GM21786 (cell line): ENCODE results near the gene NR2F1-AS1.
"Not testable (repeated sequence)": the region's sequence is repeated elsewhere in the genome, so short reads cannot be mapped to it uniquely, and the experiment has no call there.

Source experiments
- ATAC-seq: cut with Tn5 transposase; IDR thresholded peaks from one replicate; pipeline ENCODE4 v1.9.1; 2021; ENCODE audit not compliant: unreplicated experiment

The NR2F1-AS1 gene

GRCh38 chr5:93519740-93520139 is 61.3 kb downstream of the NR2F1-AS1 start:
- ATAC-seq: no peak

DNA sequence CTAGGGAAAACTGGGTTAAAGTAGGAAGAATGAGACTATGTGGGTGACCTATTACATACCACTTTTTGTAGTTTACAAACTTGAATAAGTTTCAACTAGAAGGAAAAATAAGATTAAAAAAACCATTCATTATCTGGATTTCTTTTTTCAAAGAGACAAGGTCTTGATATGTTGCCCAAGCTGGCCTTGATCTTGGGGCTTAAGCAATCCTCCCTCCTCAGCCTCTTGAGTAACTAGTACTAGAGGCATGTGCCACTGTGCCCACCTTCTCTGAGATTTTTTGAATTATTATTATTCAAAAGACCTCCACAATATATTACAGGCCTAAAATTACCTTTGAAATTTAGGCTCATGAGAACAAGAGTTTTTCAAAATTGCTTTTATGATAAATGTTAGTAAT is 63.2 kb downstream of the NR2F1-AS1 start:
- no peak for ATAC-seq

GRCh38 chr5:93513298-93513697 is 67.7 kb downstream of the NR2F1-AS1 start:
- ATAC-seq: no peak

GRCh38 chr5:93512799-93513198 is 68.2 kb downstream of the NR2F1-AS1 start:
- no peak for ATAC-seq

GRCh38 chr5:93511445-93511844 is 69.6 kb downstream of the NR2F1-AS1 start:
- ATAC-seq: no peak

- ATAC-seq: no peak
Measured at GRCh38 chr5:93510626-93511380, 70.2 kb downstream of the NR2F1-AS1 start.

- not testable (repeated sequence) for ATAC-seq
Measured at GRCh38 chr5:93505553-93505952, 75.5 kb downstream of the NR2F1-AS1 start.

DNA sequence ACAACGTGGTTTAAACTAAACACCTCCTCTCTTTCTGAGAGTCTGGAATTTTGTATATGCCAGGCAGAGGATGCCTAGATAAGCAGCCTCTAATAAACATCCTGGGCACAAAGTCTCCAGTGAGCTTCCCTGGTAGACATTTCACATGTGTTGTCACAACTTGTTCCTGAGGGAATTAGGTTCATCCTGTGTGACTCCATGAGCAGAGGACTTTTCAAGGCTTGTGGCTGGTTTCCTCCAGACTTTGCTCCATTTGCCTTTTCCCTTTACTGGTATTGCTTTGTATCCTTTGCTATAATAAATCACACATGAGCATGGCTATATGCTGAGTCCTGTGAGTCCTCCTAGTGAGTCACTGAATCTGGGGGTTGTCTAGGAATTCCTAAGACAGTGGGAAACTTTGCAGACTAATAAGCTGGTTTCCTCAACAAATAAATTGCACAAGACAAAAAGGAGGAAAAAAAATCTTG is 77.4 kb downstream of the NR2F1-AS1 start:
- no peak for ATAC-seq

DNA sequence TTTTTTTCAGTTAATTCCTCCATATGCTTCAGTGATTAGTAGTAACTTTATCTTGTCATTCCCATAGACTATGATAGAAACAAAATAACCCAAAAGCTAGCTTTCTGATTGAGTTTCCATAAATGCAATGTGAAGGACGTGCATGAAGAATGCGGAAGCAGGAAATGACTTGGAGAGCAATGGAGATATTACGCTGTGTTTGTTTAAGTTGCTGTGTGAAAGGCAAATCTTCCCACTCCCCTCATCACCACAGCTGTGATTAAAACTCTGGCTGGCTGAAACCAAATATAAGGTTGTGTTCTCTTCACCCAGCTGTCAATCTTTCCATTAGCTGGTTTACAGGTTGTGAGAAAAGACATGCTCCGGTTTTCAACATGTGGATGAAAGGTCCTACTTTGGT is 83.9 kb downstream of the NR2F1-AS1 start:
- no peak for ATAC-seq

- no peak for ATAC-seq
Measured at GRCh38 chr5:93479982-93480509, 101.0 kb downstream of the NR2F1-AS1 start.

DNA sequence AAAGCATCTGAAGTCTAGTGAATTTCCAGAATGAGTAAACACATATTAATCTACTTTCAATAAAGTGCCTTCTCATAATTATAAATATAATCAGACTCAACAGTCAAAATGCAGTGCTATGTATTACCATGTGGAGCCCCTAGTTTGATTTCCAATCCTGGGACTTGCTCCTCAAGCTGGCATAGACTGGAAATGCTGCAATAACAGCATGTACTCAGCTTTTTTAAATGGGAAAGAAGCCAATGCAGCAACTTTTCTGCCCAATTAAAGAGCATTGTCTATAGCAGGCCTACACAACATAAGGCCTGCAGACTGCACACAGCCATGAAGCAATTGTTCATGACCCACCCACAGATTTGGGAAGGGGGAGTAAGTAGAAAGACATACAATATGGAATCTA is 103.2 kb downstream of the NR2F1-AS1 start:
- ATAC-seq: no peak

DNA sequence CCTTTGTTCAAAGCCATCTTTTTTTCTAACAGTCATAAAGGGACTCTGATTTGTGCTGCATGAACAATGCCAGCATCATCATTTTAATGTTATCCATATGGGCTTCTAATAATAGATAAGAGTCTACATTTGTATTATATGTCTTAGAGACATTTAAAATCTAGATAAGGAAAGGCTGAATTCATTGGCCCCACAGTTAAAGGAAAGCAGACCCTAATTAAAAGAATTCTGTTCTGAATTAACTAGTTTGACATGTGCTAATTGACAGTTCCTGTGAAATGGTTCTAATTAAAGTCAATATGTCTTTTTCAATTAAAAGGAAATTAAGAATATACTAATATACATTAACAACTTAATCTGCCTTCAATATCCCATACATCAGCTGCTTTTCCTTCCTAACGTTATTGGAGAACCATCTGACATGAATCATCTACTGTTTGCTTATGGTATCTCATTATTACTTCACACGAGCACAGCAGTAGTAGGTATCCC is 104.7 kb downstream of the NR2F1-AS1 start:
- ATAC-seq: no peak

GRCh38 chr5:93462916-93463315 is 118.1 kb downstream of the NR2F1-AS1 start:
- ATAC-seq: no peak

DNA sequence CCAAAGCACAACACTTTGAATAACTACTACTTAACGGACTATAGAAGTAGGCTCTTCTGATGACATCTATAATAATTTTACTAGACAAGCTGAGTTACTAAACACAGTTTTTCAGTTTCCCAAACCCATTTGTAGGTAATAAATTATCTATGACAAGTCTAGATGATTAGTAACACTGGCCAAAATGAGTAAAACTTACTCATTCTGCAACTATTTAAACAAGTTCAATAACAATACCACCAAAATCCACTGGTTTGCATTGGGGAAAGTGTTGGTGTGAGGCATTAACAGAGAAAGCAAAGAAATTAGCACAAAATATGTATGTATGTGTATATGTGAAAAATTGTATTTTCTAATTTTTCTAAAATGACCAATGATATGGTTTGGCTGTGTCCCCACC is 119.3 kb downstream of the NR2F1-AS1 start:
- no peak for ATAC-seq

DNA sequence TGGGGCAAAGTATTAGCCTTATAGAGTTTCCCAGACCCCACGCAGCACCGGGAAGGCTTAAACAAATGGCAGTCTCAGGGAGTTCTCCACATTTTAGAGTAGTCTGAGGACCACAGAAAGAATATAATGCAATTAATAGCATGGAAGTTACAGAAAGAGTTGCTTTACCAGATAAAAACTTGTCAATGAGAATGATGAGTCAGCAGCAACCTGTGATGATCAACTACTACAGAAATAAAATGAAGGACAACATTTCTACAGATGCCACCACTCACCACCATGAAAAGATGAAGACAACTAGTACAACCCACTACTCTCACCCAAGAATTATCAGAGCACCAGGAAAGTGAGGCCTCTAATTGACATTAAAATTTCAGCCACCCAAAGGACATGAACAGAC is 120.7 kb downstream of the NR2F1-AS1 start:
- ATAC-seq: no peak

GRCh38 chr5:93456796-93457195 is 124.2 kb downstream of the NR2F1-AS1 start:
- ATAC-seq: not testable (repeated sequence)

- ATAC-seq: no peak
Measured at GRCh38 chr5:93454896-93455295, 126.1 kb downstream of the NR2F1-AS1 start.

DNA sequence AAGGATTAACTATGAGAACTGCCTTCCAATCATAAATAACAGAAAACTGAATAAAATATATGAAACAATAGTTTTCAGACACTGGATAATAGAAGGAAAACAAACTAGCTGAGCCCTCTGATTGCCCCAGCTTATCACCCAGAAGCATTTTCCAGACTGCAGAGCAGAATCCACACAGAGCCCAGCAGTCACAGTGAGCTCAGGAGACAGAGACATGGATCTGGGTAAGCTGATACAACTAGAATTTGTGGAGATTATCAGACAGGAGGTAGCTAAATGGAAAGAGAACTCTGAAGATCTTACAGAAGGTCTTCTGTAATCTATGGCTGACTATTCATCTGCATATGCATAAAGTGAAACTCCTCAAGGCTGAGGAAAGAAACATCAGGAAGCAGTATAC is 128.8 kb downstream of the NR2F1-AS1 start:
- ATAC-seq: no peak

GRCh38 chr5:93438124-93438523 is 142.9 kb downstream of the NR2F1-AS1 start:
- ATAC-seq: no peak

- no peak for ATAC-seq
Measured at GRCh38 chr5:93436083-93436482, 144.9 kb downstream of the NR2F1-AS1 start.

- no peak for ATAC-seq
Measured at GRCh38 chr5:93433422-93433821, 147.6 kb downstream of the NR2F1-AS1 start.

DNA sequence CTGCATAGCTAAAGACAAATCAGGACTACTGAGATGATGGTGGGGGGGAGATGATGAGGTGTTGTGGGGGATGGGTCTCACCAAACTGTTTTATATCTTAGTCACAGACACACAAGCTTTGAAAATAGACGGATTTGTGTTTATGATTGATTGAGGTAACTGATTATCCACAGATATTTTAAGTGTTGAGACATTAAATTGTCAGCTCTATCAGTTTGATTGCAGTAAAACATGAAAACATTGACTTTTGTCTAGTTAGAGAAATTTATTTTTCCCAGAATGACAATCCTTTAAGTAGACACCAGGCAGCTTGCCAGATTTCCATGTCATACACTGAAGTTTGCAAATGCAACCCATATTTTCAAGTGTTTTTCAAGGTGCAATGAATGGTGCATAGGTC is 149.8 kb downstream of the NR2F1-AS1 start:
- ATAC-seq: no peak
